ENCODE data around the gene ARGLU1.

The ARGLU1 gene

DNA sequence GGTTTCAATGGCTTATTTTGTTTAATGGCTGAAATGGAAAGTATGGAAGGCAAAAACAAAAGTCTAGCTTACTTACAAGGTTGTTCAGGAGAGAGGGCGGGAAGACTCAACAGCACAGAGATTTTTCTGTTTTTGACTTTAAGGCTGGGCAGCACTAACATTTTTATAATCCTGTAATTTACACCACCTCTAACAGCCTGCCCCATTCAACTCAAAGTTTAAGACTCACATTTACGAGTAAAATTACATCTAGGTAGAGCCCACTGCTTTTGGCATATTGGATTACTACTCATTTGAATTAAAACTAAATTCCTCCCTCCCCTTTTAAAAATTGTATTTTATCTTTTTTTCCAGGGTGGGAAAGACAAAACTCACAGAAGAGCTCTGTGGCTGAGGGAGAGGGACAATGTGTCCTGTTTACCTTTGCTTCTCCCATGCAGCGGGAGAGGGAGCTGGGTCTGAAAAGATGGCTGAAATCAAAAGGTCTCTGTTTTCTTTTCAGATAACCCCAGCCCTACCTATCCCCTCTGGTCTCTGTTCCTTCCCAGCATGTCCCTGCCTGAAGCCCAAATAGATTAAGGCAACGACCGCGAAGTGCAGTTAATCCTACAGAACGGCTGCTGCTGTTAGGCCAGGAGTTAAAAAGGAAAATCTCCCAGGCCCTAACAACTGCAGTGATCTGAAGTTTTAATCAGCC lies 39.1 kb downstream of the ARGLU1 start:
- H3K4me3 ChIP-seq (ENCODE audit: low read length): no peak overlapping the region
- DNase-seq (ENCODE audit: low read depth): no peak
- TF ChIP-seq, protein P1, sequence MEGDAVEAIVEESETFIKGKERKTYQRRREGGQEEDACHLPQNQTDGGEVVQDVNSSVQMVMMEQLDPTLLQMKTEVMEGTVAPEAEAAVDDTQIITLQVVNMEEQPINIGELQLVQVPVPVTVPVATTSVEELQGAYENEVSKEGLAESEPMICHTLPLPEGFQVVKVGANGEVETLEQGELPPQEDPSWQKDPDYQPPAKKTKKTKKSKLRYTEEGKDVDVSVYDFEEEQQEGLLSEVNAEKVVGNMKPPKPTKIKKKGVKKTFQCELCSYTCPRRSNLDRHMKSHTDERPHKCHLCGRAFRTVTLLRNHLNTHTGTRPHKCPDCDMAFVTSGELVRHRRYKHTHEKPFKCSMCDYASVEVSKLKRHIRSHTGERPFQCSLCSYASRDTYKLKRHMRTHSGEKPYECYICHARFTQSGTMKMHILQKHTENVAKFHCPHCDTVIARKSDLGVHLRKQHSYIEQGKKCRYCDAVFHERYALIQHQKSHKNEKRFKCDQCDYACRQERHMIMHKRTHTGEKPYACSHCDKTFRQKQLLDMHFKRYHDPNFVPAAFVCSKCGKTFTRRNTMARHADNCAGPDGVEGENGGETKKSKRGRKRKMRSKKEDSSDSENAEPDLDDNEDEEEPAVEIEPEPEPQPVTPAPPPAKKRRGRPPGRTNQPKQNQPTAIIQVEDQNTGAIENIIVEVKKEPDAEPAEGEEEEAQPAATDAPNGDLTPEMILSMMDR (conservative IDR thresholded peaks at IDR 0.05; ENCODE audit: low read length): no peak

DNA sequence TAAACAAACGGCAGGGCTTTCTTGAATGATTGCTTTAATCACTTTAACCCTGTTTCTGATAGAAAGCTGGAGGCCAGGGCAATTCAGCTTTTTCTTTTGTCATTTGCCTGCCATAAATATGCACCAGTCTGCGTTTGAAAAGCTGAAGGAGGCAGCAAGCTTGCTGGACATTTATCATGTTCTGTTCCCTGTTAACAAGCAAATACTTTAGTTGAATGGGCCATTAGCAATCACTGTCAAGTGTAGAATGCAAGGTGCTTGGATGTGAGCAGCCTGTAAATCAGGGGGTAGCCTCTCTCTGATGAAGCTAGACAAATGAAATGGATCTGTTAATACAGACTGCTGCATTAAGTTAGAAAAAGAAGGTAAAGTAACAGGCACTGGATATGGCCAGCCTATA lies 40.1 kb downstream of the ARGLU1 start:
- H3K4me3 ChIP-seq (ENCODE audit: low read length): no peak overlapping the region
- DNase-seq (ENCODE audit: low read depth): no peak
- TF ChIP-seq, protein P1 (conservative IDR thresholded peaks at IDR 0.05; ENCODE audit: low read length): no peak

DNA sequence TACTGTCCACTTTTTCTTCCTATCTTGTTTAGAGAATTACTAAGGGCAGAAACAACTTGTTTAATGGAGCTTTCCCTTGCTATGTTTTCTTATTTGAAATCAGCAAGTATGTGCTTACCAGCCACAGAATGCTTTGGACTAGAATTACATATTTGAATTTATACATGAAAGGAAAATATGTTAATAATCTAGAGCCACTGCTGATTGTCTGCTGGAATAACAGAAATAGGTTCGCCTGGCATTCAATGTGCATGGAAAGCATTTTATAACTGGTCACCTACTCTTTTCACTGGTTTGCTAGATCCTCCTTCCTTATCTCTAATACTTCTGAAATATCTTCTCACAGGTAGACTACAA lies 40.5 kb downstream of the ARGLU1 start:
- no peak overlapping the region for H3K4me3 ChIP-seq (ENCODE audit: low read length)
- TF ChIP-seq, protein P1 (conservative IDR thresholded peaks at IDR 0.05; ENCODE audit: low read length): no peak
- no peak for DNase-seq (ENCODE audit: low read depth)

DNA sequence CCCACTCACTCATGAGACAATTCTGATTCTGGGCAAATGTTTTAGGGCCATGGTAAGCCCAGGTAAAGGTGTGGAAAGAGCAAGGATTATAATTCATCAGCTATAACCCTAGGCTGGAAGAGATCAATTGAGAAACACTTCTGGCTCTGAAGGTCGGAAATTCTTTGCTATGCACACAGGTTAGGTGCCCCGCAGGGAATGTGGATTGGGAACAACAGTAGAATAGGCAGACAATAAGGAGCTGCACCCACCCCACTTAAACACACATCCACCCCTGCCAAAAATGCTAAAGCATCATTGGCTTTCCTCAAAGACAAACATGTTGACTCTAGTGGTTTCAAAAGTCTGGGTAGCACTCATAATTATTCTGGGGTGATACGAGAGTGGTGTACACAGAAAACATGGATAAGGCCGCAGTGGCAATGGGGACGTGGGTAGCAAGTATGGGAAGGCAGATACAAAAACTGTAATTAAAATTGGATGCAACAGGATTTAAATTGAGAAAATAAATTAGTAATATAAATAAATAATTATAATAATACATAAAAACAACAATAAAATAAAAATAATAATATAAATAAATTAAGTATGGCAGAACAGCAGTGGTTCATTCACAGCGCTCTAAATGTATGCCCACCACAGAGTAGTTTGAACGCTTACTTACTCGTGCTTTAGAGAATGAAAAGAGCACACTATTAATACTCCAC lies 41.0 kb downstream of the ARGLU1 start:
- H3K4me3 ChIP-seq (ENCODE audit: low read length): no peak overlapping the region
- TF ChIP-seq, protein P1 (conservative IDR thresholded peaks at IDR 0.05; ENCODE audit: low read length): no peak
- DNase-seq (ENCODE audit: low read depth): no peak

DNA sequence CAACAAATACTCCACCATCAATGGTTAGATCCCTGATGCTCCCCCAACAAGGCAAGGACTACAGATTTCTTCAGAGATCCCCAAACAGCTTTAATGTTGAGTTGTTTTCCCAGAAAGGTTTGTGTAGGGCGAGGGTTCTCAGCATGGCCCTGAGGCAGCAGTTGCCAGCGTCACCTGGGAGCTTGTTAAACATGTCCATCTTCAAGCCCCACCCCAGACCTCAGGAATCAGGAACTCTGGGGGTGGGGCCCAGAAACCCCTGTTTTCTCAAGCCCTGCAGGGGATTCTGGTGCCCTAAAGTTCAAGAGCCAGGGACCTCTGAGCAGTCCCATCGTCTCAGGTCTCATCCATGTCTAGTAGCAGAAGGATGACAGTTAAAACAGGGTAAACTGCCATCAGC lies 42.1 kb downstream of the ARGLU1 start:
- H3K4me3 ChIP-seq (ENCODE audit: low read length): no peak overlapping the region
- TF ChIP-seq, protein P1 (conservative IDR thresholded peaks at IDR 0.05; ENCODE audit: low read length): no peak
- DNase-seq (ENCODE audit: low read depth): no peak

DNA sequence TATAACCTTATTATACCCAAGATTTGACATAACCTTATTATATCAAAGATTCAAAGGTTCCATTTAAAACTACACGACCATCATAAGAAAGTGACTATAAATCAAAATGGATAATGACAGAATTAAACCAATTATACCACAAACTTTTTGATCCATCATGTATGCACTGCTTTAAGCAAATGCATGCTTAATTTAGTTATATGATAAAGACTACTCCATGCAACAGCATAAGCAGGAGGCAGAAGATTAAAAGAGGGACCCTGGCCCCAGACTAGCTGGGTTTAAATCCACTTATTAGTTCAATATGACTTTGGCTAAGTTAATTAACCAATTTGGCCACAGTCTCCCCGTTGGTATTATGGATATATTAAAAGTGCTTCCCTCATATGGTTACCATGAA lies 43.8 kb downstream of the ARGLU1 start:
- no peak for DNase-seq (ENCODE audit: low read depth)

More for the DNA sequence above, 43.8 kb downstream of the ARGLU1 start:
- no peak overlapping the region for H3K4me3 ChIP-seq (ENCODE audit: low read length)
- TF ChIP-seq, protein P1 (conservative IDR thresholded peaks at IDR 0.05; ENCODE audit: low read length): no peak

Data from AG10803 (cell line).